HCT116 (cell line): ENCODE results near the gene FARP1. TPM values are rescaled to one million over a fixed set of nuclear protein-coding genes. Genes with fewer than 3 reads are reported as not detected.

Source experiments
- ATAC-seq: fragments of 200-7000 bp; cut with Tn5 transposase; 2 replicates; pipeline ENCODE4 v1.9.1; 2020; ENCODE audit warnings: mild to moderate bottlenecking, moderate library complexity
- BruUV-seq: library from RNA; stranded (reverse); fragments of 400-500 nt; replicated peaks from 2 replicates; lab custom pipeline; 2021; lab: Mats Ljungman, UMichigan
- CTCF ChIA-PET: fragments of 300-600 bp; sonication (Branson Sonifier 250); formaldehyde crosslinking; loops from one replicate; lab custom pipeline; 2021; ENCODE audit warnings: antibody characterized with exemption; lab: Charles Lee
- POLR2A ChIA-PET: fragments of 300-600, 350-600 bp; sonication (Branson Sonifier 250); formaldehyde crosslinking; loops from one replicate; lab custom pipeline; 2021; ENCODE audit warnings: antibody characterized with exemption; lab: Charles Lee
- RAD21 ChIA-PET, 2 experiments: fragments of 300-600 bp; sonication (Branson Sonifier 250); formaldehyde crosslinking; loops; one replicate each; lab custom pipeline; 2023; ENCODE audit warnings: low total read pairs in 2 of 2; ENCODE audit not compliant: uncharacterized antibody in 2 of 2, unreplicated experiment in 2 of 2, low non-redundant PET in 1 of 2; lab: Charles Lee
- DNase-seq: peaks from one replicate; pipeline ENCODE4 v3.0.0-alpha.2; 2010; ENCODE audit warnings: low read depth, low spot score
- H2AFZ ChIP-seq: fragments of 200-600 bp; shearing (Covaris generic), sonication (generic); 2 replicates; pipeline ENCODE4 v1.6.1; 2017; ENCODE audit warnings: low read depth, mixed run types, mixed read lengths, antibody characterized with exemption, low read length; ENCODE audit not compliant: poor library complexity, severe bottlenecking
- H3K27ac ChIP-seq: 2 replicates; pipeline ENCODE4 v1.5.1; 2012; ENCODE audit warnings: low read depth, low read length
- H3K27me3 ChIP-seq: fragments of 200-600 bp; sonication (generic); 2 replicates; pipeline ENCODE4 v1.6.1; 2016; ENCODE audit warnings: mixed run types, low read length, mixed read lengths; ENCODE audit not compliant: insufficient read depth
- H3K36me3 ChIP-seq, 2 experiments: fragments of 200-500 bp in 1 of 2; fragments of 200-600 bp in 1 of 2; sonication (Bioruptor generic) in 1 of 2; sonication (generic) in 1 of 2; 2 replicates each; pipeline versions ENCODE4 v1.5.1 to v1.6.1; 2014 to 2016; ENCODE audit warnings: low read length in 2 of 2, inconsistent platforms in 1 of 2, mixed read lengths in 1 of 2, mixed run types in 1 of 2; ENCODE audit not compliant: insufficient read depth in 2 of 2, control insufficient read depth in 1 of 2
- H3K4me1 ChIP-seq, 2 experiments: fragments of 200-600 bp in 1 of 2; sonication (generic) in 1 of 2; 2 replicates each; pipeline versions ENCODE4 v1.5.1 to v1.6.1; 2012 to 2017; ENCODE audit warnings: low read length in 2 of 2, inconsistent platforms in 1 of 2, mild to moderate bottlenecking in 1 of 2, mixed read lengths in 1 of 2, mixed run types in 1 of 2, moderate library complexity in 1 of 2; ENCODE audit not compliant: insufficient read depth in 2 of 2, control insufficient read depth in 1 of 2
- H3K4me2 ChIP-seq: fragments of 200-600 bp; sonication (generic); 2 replicates; pipeline ENCODE4 v1.6.1; 2017; ENCODE audit warnings: mixed run types, low read length, mixed read lengths
- H3K4me3 ChIP-seq, 2 experiments: fragments of 200-600 bp in 1 of 2; sonication (generic) in 1 of 2; replicated peaks in 1 of 2; 2 replicates each; pipeline ENCODE4 v1.5.1; 2011 to 2016; ENCODE audit warnings: low read length in 2 of 2, control low read depth in 1 of 2, low read depth in 1 of 2, mild to moderate bottlenecking in 1 of 2, mixed read lengths in 1 of 2, mixed run types in 1 of 2
- H3K79me2 ChIP-seq: fragments of 200-600 bp; sonication (generic); 2 replicates; pipeline ENCODE4 v1.6.1; 2017; ENCODE audit warnings: mild to moderate bottlenecking, mixed run types, low read length, moderate library complexity, mixed read lengths; ENCODE audit not compliant: insufficient read depth
- H3K9ac ChIP-seq: fragments of 200-600 bp; sonication (generic); 2 replicates; pipeline ENCODE4 v1.6.1; 2016; ENCODE audit warnings: low read length, mixed read lengths
- H3K9me2 ChIP-seq: fragments of 200-600 bp; sonication (generic), shearing (Covaris generic); 2 replicates; pipeline ENCODE4 v1.6.1; 2017; ENCODE audit warnings: mixed run types, mild to moderate bottlenecking, moderate library complexity; ENCODE audit not compliant: insufficient read depth
- H3K9me3 ChIP-seq, 2 experiments: fragments of 200-500 bp in 1 of 2; fragments of 200-600 bp in 1 of 2; sonication (Bioruptor generic) in 1 of 2; sonication (generic) in 1 of 2; 2 replicates each; pipeline ENCODE4 v1.6.1; 2014 to 2017; ENCODE audit warnings: low read length in 2 of 2, mixed read lengths in 2 of 2, inconsistent platforms in 1 of 2, low read depth in 1 of 2, mild to moderate bottlenecking in 1 of 2, mixed run types in 1 of 2, moderate library complexity in 1 of 2; ENCODE audit not compliant: control insufficient read depth in 1 of 2, insufficient read depth in 1 of 2
- H4K20me1 ChIP-seq: fragments of 200-600 bp; sonication (generic), shearing (Covaris generic); 2 replicates; pipeline ENCODE4 v1.6.1; 2017; ENCODE audit warnings: mixed run types, mild to moderate bottlenecking, moderate library complexity; ENCODE audit not compliant: insufficient read depth
- EZH2 ChIP-seq: fragments of 200-600 bp; sonication (generic); IDR thresholded peaks from 2 replicates; pipeline ENCODE4 v1.6.1; 2017; ENCODE audit warnings: antibody characterized with exemption, mixed run types
- POLR2A ChIP-seq: IDR thresholded peaks from 2 replicates; pipeline ENCODE4 v1.7.0; 2011; ENCODE audit warnings: borderline replicate concordance; ENCODE audit not compliant: insufficient read depth, insufficient read length; ENCODE audit errors: extremely low read depth
- POLR2AphosphoS5 ChIP-seq: IDR thresholded peaks from 2 replicates; pipeline ENCODE4 v1.6.1; 2011; ENCODE audit warnings: mild to moderate bottlenecking, low read depth, low read length, moderate library complexity
- SIN3A ChIP-seq: IDR thresholded peaks from 2 replicates; pipeline ENCODE4 v1.6.1; 2012; ENCODE audit warnings: low read depth
- SP1 ChIP-seq: IDR thresholded peaks from 2 replicates; pipeline ENCODE4 v1.6.1; 2012; ENCODE audit warnings: low read depth
- SRF ChIP-seq: IDR thresholded peaks from 2 replicates; pipeline ENCODE4 v1.6.1; 2012; ENCODE audit warnings: low read depth
- TCF7L2 ChIP-seq: IDR thresholded peaks from 2 replicates; pipeline ENCODE4 v1.7.0; 2011; ENCODE audit warnings: borderline replicate concordance, inconsistent platforms; ENCODE audit not compliant: insufficient read depth, insufficient read length; ENCODE audit errors: extremely low read depth
- ZNF274 ChIP-seq: fragments of 200-500 bp; sonication (Bioruptor generic); IDR thresholded peaks from 2 replicates; pipeline ENCODE4 v1.6.1; 2014; ENCODE audit warnings: mild to moderate bottlenecking, low read depth, low read length, inconsistent platforms
- intact Hi-C: fragments of 100-400 bp; cut with micrococcal nuclease; formaldehyde crosslinking; loops from 2 replicates; pipeline ENCODE4 v1.10.0; 2022
- total RNA-seq: library from RNA; stranded (reverse); gene quantifications from one replicate; pipeline ENCODE4 v1.2.1, GENCODE V29; 2021; ENCODE audit not compliant: unreplicated experiment
- TF ChIP-seq, protein P1 (sequence below): IDR thresholded peaks from 2 replicates; pipeline ENCODE4 v1.6.1; 2012; ENCODE audit warnings: low read depth
- TF ChIP-seq, protein P2 (sequence below), 3 experiments: fragments of 200-600 bp in 1 of 3; sonication (generic) in 1 of 3; IDR thresholded peaks in 2 of 3; conservative IDR thresholded peaks in 1 of 3; 2 replicates each; pipeline ENCODE4 v1.5.1; 2012 to 2017; ENCODE audit warnings: low read depth in 2 of 3, low read length in 2 of 3, antibody characterized with exemption in 1 of 3, borderline replicate concordance in 1 of 3, control low read depth in 1 of 3, mild to moderate bottlenecking in 1 of 3, mixed read lengths in 1 of 3, mixed run types in 1 of 3, moderate library complexity in 1 of 3; ENCODE audit not compliant: insufficient read depth in 1 of 3
- TF ChIP-seq, protein P3 (sequence below): IDR thresholded peaks from 2 replicates; pipeline ENCODE4 v1.6.1; 2012

Gene FARP1
- total RNA-seq, 1 experiment from 2014 or later: 30.5 TPM

DNA sequence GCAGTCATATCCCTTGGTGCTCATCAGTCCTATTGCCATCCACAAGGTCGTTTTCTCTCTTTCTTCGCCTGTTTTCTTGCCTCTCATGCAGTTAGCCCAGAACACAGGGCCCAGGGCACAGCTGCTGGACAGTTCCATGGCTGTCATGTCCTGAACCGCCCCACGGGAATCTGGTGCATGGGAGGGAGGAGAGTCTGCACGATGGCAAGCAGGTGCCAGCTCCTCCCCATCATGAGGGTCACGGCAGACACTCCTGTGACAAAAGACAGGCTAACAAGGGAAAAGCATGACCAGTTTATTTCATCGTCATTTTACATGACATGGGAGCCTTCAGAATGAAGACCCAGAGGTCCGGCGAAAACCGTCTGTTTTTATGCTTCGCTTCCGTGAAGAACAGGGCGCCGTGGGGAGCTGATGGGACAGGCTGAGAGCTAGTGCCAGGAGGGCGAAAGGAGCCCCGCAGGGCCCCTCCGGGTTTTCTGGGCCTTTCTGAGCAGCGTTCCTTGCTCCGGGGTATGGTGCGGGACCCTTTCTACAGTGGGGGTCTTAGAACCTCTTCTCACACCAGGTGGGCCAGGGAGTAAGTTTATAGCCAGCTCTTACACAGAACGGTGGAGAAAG lies 298.3 kb downstream of the FARP1 start:
- DNase-seq (no peak), ATAC-seq (no peak)
- TF ChIP-seq, protein P1, sequence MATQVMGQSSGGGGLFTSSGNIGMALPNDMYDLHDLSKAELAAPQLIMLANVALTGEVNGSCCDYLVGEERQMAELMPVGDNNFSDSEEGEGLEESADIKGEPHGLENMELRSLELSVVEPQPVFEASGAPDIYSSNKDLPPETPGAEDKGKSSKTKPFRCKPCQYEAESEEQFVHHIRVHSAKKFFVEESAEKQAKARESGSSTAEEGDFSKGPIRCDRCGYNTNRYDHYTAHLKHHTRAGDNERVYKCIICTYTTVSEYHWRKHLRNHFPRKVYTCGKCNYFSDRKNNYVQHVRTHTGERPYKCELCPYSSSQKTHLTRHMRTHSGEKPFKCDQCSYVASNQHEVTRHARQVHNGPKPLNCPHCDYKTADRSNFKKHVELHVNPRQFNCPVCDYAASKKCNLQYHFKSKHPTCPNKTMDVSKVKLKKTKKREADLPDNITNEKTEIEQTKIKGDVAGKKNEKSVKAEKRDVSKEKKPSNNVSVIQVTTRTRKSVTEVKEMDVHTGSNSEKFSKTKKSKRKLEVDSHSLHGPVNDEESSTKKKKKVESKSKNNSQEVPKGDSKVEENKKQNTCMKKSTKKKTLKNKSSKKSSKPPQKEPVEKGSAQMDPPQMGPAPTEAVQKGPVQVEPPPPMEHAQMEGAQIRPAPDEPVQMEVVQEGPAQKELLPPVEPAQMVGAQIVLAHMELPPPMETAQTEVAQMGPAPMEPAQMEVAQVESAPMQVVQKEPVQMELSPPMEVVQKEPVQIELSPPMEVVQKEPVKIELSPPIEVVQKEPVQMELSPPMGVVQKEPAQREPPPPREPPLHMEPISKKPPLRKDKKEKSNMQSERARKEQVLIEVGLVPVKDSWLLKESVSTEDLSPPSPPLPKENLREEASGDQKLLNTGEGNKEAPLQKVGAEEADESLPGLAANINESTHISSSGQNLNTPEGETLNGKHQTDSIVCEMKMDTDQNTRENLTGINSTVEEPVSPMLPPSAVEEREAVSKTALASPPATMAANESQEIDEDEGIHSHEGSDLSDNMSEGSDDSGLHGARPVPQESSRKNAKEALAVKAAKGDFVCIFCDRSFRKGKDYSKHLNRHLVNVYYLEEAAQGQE: no peak
- TF ChIP-seq, protein P2, sequence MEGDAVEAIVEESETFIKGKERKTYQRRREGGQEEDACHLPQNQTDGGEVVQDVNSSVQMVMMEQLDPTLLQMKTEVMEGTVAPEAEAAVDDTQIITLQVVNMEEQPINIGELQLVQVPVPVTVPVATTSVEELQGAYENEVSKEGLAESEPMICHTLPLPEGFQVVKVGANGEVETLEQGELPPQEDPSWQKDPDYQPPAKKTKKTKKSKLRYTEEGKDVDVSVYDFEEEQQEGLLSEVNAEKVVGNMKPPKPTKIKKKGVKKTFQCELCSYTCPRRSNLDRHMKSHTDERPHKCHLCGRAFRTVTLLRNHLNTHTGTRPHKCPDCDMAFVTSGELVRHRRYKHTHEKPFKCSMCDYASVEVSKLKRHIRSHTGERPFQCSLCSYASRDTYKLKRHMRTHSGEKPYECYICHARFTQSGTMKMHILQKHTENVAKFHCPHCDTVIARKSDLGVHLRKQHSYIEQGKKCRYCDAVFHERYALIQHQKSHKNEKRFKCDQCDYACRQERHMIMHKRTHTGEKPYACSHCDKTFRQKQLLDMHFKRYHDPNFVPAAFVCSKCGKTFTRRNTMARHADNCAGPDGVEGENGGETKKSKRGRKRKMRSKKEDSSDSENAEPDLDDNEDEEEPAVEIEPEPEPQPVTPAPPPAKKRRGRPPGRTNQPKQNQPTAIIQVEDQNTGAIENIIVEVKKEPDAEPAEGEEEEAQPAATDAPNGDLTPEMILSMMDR (IDR thresholded peaks at IDR 0.05 in 2 of 3, conservative IDR thresholded peaks at IDR 0.05 in 1 of 3; ENCODE audit: borderline replicate concordance in 1 of 3, insufficient read depth in 1 of 3, low read depth in 2 of 3, low read length in 2 of 3): no peak
- TF ChIP-seq ZNF274 (no peak), EZH2 (no peak), SRF (no peak), POLR2AphosphoS5 (no peak), SIN3A (no peak), TCF7L2 (no peak), POLR2A (no peak), SP1 (no peak)
- TF ChIP-seq, protein P3, sequence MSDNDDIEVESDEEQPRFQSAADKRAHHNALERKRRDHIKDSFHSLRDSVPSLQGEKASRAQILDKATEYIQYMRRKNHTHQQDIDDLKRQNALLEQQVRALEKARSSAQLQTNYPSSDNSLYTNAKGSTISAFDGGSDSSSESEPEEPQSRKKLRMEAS: no peak
- Histone ChIP-seq H3K4me2 (no peak overlapping the region), H3K79me2 (no peaks in the 10 kb centered on the region), H3K9ac (no peak overlapping the region), H3K27ac (no peak overlapping the region), H3K27me3 (no peaks in the 10 kb centered on the region), H3K9me2 (no peaks in the 10 kb centered on the region), H3K4me3 (no peak overlapping the region), H3K4me1 (peaks cover 0 to 35% of the 10 kb centered on the region in 2 experiments; a peak in 2 of 4 replicates), H4K20me1 (no peaks in the 10 kb centered on the region), H3K36me3 (no peaks in the 10 kb centered on the region), H3K9me3 (no peaks in the 10 kb centered on the region), H2AFZ (no peak overlapping the region)
- RAD21 ChIA-PET: no interaction called here
- POLR2A ChIA-PET: no interaction called here
- CTCF ChIA-PET: no interaction called here
- BruUV-seq: no TSS peak
- intact Hi-C loops: no loop called here
